ENCODE measurements around the gene ALKAL2.

ALKAL2 gene

GRCh38 chr2:244547-244946 lies 43.3 kb downstream of the ALKAL2 start:
- TF ChIP-seq, protein P1, sequence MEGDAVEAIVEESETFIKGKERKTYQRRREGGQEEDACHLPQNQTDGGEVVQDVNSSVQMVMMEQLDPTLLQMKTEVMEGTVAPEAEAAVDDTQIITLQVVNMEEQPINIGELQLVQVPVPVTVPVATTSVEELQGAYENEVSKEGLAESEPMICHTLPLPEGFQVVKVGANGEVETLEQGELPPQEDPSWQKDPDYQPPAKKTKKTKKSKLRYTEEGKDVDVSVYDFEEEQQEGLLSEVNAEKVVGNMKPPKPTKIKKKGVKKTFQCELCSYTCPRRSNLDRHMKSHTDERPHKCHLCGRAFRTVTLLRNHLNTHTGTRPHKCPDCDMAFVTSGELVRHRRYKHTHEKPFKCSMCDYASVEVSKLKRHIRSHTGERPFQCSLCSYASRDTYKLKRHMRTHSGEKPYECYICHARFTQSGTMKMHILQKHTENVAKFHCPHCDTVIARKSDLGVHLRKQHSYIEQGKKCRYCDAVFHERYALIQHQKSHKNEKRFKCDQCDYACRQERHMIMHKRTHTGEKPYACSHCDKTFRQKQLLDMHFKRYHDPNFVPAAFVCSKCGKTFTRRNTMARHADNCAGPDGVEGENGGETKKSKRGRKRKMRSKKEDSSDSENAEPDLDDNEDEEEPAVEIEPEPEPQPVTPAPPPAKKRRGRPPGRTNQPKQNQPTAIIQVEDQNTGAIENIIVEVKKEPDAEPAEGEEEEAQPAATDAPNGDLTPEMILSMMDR (conservative IDR thresholded peaks at IDR 0.05; ENCODE audit: low read length), result no peak
- no peak overlapping the region for H3K4me3 ChIP-seq (ENCODE audit: low read length)
- DNase-seq (ENCODE audit: low read depth), result no peak

DNA sequence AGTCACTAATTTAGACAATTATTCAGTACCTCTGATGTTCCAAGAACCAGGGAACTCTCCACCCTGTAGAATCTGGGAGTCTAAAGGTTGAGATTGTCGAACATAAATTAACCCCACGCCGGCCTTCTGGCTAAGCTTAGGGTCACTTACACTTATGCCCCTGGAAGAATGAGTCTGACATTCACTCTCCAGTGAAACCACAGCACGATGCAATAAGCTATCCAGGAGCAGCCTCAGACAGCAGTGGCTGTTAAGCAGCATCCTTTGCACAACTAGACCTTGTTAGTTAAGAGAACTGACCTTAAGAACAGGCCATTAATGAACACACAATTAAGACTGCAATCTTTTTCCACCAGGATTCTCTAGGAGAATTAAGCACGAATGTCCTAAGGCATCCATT lies 49.0 kb downstream of the ALKAL2 start:
- no peak for DNase-seq (ENCODE audit: low read depth)
- H3K4me3 ChIP-seq (ENCODE audit: low read length), result no peak overlapping the region
- TF ChIP-seq, protein P1 (conservative IDR thresholded peaks at IDR 0.05; ENCODE audit: low read length), result no peak

DNA sequence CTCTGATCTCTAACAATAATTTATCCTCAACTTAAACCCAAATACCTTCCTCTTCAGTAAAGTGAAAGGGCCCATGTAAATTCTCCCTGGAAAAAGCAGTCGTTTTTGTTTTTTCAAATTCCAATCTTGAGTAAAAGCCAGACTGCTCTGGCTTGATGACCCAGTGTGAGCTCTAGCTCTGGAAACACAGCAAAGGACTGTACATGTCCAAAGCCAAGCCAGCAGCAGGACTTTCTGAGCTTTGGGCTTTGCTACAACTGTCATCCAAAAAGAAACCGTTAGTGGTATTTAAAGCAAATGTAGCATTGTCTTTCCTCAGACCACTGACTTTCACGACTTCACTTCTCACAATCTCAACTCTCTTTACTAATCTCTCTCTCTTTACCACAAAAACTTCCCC lies 49.5 kb downstream of the ALKAL2 start:
- TF ChIP-seq, protein P1 (conservative IDR thresholded peaks at IDR 0.05; ENCODE audit: low read length), result no peak
- DNase-seq (ENCODE audit: low read depth), result no peak

DNA sequence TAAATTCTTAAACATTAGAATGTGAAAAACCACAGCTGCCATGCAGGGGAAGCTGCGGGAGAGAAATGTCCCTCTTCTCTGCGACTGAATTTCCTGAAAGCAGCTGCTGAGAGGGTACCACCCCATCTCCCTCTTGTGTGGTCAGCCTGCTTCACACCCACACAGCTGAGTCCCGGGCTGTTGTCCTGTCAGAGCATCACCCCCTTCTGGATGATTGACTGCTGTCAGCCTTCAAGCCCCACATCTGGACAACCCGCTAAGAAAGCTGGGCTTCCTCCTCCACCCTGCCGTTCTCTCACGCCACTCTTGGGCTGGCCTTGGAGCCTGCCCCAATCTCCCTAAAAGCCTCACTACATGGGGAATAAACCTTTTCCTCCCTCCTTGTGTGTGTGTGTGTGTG lies 50.0 kb downstream of the ALKAL2 start:
- no peak overlapping the region for H3K4me3 ChIP-seq (ENCODE audit: low read length)
- no peak for DNase-seq (ENCODE audit: low read depth)
- TF ChIP-seq, protein P1 (conservative IDR thresholded peaks at IDR 0.05; ENCODE audit: low read length), result no peak

More for the DNA sequence above, 49.5 kb downstream of the ALKAL2 start:
- H3K4me3 ChIP-seq (ENCODE audit: low read length), result no peak overlapping the region

- TF ChIP-seq, protein P1 (conservative IDR thresholded peaks at IDR 0.05; ENCODE audit: low read length), result no peak
- no peak for DNase-seq (ENCODE audit: low read depth)
- no peak overlapping the region for H3K4me3 ChIP-seq (ENCODE audit: low read length)
Measured at GRCh38 chr2:236993-237539, 50.8 kb downstream of the ALKAL2 start.

- no peak for DNase-seq (ENCODE audit: low read depth)
- no peak overlapping the region for H3K4me3 ChIP-seq (ENCODE audit: low read length)
- TF ChIP-seq, protein P1 (conservative IDR thresholded peaks at IDR 0.05; ENCODE audit: low read length), result no peak
Measured at GRCh38 chr2:234421-234820, 53.5 kb downstream of the ALKAL2 start.

GRCh38 chr2:233030-233429 lies 54.9 kb downstream of the ALKAL2 start:
- DNase-seq (ENCODE audit: low read depth), result no peak
- no peak overlapping the region for H3K4me3 ChIP-seq (ENCODE audit: low read length)
- TF ChIP-seq, protein P1 (conservative IDR thresholded peaks at IDR 0.05; ENCODE audit: low read length), result no peak
